ENCODE measurements around the gene MPV17L.
A peak's percentile ranks its signal among the peaks of the same experiment; 100 is the strongest.
"Not testable (repeated sequence)": the region's sequence is repeated elsewhere in the genome, so short reads cannot be mapped to it uniquely, and the experiment has no call there.

Gene MPV17L

GRCh38 chr16:15409476-15409875, 13.9 kb downstream of the MPV17L start:
- not testable (repeated sequence) for DNase-seq (ENCODE audit: low spot score)

- DNase-seq (ENCODE audit: low spot score) = no peak
Measured at GRCh38 chr16:15415511-15415985, 20.0 kb downstream of the MPV17L start.

GRCh38 chr16:15417197-15417596, 21.6 kb downstream of the MPV17L start:
- DNase-seq (ENCODE audit: low spot score) = no peak

GRCh38 chr16:15418206-15418605, 22.7 kb downstream of the MPV17L start:
- no peak for DNase-seq (ENCODE audit: low spot score)

GRCh38 chr16:15421696-15422095, 26.1 kb downstream of the MPV17L start:
- DNase-seq (ENCODE audit: low spot score) = not testable (repeated sequence)

- no peak for DNase-seq (ENCODE audit: low spot score)
Measured at GRCh38 chr16:15422222-15422621, 26.7 kb downstream of the MPV17L start.

- DNase-seq (ENCODE audit: low spot score) = no peak
Measured at GRCh38 chr16:15425861-15426260, 30.3 kb downstream of the MPV17L start.

GRCh38 chr16:15426796-15427195, 31.2 kb downstream of the MPV17L start:
- DNase-seq (ENCODE audit: low spot score) = no peak

GRCh38 chr16:15427648-15428239, 32.2 kb downstream of the MPV17L start:
- DNase-seq (ENCODE audit: low spot score) = peak; percentile 56

GRCh38 chr16:15430884-15431283, 35.3 kb downstream of the MPV17L start:
- DNase-seq (ENCODE audit: low spot score) = not testable (repeated sequence)

- DNase-seq (ENCODE audit: low spot score) = no peak
Measured at GRCh38 chr16:15434079-15434424, 38.5 kb downstream of the MPV17L start.

- DNase-seq (ENCODE audit: low spot score) = peak; percentile 89
Measured at GRCh38 chr16:15434425-15435215, 39.1 kb downstream of the MPV17L start, which contains the start of gene BMERB1. Gene BMERB1 (plus strand): TSS chr16:15434588. CDS start chr16:15434654, 66 bp downstream.

GRCh38 chr16:15435216-15435864, 39.8 kb downstream of the MPV17L start:
- DNase-seq (ENCODE audit: low spot score) = no peak

GRCh38 chr16:15439102-15439501, 43.5 kb downstream of the MPV17L start:
- DNase-seq (ENCODE audit: low spot score) = no peak

- DNase-seq (ENCODE audit: low spot score) = no peak
Measured at GRCh38 chr16:15439521-15439920, 44.0 kb downstream of the MPV17L start.

GRCh38 chr16:15440852-15441251, 45.3 kb downstream of the MPV17L start:
- no peak for DNase-seq (ENCODE audit: low spot score)

- not testable (repeated sequence) for DNase-seq (ENCODE audit: low spot score)
Measured at GRCh38 chr16:15442140-15442539, 46.6 kb downstream of the MPV17L start.

- DNase-seq (ENCODE audit: low spot score) = no peak
Measured at GRCh38 chr16:15443753-15444152, 48.2 kb downstream of the MPV17L start.

GRCh38 chr16:15444264-15444663, 48.7 kb downstream of the MPV17L start:
- no peak for DNase-seq (ENCODE audit: low spot score)

- no peak for DNase-seq (ENCODE audit: low spot score)
Measured at GRCh38 chr16:15445450-15445849, 49.9 kb downstream of the MPV17L start.

- no peak for DNase-seq (ENCODE audit: low spot score)
Measured at GRCh38 chr16:15446901-15447300, 51.3 kb downstream of the MPV17L start.

- DNase-seq (ENCODE audit: low spot score) = no peak
Measured at GRCh38 chr16:15450624-15451023, 55.1 kb downstream of the MPV17L start.

Measured in putamen (tissue), 1 donor.